HG03097 (cell line): ENCODE measurements around the gene OGFR.

ENCODE experiments used
- ATAC-seq: cut with Tn5 transposase; IDR thresholded peaks from one replicate; pipeline ENCODE4 v1.9.1; 2021; ENCODE audit not compliant: unreplicated experiment, low FRiP score

Gene OGFR

GRCh38 chr20:62804627-62805154 lies at the start of gene OGFR:
TSS of gene OGFR (plus strand) at chr20:62804835. CDS start at chr20:62804860, 25 bp downstream.
- no peak for ATAC-seq

- ATAC-seq = no peak
Measured at GRCh38 chr20:62754991-62755356, 49.7 kb upstream of the OGFR start.

GRCh38 chr20:62755817-62756724 lies 48.6 kb upstream of the OGFR start:
- no peak for ATAC-seq

GRCh38 chr20:62758226-62758912 lies 46.3 kb upstream of the OGFR start:
- ATAC-seq = no peak

DNA sequence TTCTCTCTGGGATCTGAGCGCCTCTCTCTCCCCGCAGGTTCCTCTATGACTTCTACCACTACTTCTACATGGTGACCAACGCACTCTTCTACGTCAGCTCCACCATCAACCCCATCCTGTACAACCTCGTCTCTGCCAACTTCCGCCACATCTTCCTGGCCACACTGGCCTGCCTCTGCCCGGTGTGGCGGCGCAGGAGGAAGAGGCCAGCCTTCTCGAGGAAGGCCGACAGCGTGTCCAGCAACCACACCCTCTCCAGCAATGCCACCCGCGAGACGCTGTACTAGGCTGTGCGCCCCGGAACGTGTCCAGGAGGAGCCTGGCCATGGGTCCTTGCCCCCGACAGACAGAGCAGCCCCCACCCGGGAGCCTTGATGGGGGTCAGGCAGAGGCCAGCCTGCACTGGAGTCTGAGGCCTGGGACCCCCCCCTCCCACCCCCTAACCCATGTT lies 44.6 kb upstream of the OGFR start:
- ATAC-seq = no peak

DNA sequence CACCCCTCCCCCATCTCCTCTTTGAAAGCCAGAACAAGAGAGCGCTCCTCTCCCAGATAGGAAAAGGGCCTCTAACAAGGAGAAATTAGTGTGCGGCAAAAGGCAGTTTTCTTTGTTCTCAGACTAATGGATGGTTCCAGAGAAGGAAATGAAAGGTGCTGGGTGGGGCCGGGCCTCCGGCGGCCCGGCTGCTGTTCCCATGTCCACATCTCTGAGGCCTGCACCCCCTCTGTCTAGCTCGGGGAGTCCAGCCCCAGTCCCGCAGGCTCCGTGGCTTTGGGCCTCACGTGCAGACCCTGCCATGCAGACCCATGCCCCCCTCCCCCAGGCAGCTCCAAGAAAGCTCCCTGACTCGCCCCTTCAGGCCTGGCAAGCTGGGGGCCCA lies 44.2 kb upstream of the OGFR start:
- ATAC-seq = no peak

DNA sequence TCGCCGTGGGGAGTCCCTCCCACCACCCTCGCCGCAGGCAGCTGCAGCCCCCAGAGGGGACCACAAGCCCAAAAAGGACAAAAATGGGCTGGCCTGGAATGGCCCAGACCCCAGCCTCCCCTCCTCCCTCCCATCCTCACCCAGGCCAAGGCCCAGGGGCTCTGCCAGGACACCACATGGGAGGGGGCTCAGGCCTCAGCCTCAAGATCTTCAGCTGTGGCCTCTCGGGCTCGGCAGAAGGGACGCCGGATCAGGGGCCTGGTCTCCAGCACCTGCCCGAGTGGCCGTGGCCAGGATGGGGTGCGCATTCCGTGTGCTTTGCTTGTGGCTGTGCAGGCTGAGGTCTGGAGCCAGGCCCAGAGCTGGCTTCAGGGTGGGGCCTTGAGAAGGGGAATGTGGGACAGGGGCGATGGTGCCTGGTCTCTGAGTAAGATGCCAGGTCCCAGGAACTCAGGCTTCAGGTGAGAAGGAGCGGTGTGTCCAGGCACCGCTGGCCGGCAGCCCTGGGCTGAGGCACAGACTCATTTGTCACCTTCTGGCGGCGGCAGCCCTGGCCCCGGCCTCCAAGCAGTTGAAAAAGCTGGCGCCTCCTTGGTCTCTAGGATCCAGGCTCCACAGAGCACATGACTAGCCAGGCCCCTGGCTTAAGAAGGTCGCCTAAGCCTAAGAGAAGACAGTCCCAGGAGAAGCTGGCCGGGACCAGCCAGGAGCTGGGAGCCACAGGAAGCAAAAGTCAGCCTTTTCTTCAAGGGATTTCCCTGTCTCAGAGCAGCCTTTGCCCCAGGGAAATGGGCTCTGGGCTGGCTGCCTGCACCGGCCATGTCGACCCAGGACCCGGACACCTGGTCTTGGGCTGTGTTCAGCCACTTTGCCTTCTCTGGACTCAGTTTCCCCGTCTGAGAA lies 43.5 kb upstream of the OGFR start:
- ATAC-seq = no peak

DNA sequence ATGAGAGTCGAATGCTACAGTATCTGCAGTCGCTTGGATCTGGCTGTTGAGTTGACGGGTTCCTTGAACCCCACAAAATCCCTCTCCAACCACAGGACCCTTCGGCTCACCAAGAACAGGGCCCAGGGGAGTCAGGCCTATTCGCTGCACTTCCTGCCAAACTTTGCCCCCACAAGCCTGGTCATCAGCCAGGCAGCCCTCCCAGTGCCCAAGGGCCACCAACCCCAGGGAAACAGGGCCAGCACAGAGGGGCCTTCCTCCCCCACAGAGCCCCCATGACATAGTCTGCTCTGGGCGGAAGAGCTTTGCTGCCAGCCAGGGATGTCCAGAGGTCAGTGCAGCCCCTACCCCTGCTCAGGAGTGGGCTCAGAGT lies 42.9 kb upstream of the OGFR start:
- no peak for ATAC-seq

GRCh38 chr20:62762376-62762775 lies 42.3 kb upstream of the OGFR start:
- no peak for ATAC-seq

DNA sequence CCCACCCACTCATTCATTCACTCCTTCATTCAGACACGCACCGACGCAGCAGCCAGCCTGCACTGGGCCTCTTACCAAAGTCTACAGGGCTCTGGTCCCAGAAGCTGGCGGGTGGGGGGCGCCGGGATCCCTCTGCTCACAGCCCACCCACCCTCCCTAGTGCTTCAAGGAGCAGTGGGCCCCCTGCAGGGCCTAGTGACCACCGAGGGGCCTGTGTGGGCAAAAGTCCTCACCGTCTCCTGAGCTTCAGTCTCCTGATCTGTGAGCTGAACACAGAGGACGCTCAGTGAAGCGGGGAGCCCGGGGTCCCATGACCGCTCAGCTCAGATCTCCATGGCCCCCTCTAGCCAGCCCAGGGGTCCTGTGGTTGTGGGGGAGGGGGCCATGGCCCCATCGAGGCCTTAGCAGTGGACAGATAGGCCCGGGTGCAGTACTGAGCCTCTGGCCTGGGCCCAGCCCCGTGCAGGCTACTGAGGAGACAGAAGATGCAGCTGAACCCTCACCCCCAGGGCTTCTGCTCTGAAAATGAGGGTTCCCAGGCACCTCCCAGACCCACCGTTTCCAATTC lies 41.8 kb upstream of the OGFR start:
- ATAC-seq = no peak

DNA sequence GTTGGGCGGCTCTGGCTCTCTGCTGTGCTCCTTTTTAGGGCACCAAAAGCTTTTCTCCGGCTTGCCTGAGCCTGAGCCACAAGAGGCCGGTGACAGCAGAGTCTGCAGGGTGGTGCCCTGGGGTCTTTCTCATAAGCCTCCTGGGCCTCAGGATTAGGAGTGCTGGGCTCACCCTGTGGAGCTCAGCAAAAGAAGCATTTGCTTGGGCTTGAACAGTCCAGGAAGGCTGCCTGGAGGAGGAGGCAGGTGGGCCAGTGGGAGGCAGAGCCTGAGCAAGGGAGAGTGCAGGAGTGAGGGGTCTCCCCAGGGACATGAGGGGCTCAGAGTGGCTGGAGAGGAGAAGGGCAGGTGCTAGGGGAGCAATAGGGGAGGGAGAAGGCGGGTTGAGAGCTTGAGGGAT lies 41.2 kb upstream of the OGFR start:
- no peak for ATAC-seq

GRCh38 chr20:62764156-62764935 lies 40.3 kb upstream of the OGFR start:
- ATAC-seq = no peak

DNA sequence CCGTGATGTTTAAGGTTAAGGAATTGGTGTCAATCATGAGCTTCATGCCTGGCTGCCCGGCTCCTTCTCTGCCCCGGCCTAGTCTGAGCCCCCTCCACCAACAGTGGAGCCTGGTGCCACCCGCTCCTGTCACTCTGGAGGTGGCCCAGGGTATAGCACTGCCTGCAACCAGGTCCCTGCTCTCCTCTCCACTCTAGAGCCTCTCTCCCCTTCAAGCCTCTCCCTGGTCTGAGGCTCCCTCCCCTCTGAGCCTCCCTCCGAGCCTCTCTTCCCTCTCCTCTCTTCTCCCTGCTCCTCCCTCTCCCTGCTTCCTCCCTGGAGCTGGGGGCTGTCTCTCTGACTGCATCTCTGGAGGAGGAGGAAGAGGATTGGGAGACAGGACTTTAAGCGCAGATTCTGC lies 39.6 kb upstream of the OGFR start:
- ATAC-seq = no peak

GRCh38 chr20:62765432-62766070 lies 39.1 kb upstream of the OGFR start:
- ATAC-seq = no peak

GRCh38 chr20:62766071-62766450 lies 38.6 kb upstream of the OGFR start:
- ATAC-seq = no peak

DNA sequence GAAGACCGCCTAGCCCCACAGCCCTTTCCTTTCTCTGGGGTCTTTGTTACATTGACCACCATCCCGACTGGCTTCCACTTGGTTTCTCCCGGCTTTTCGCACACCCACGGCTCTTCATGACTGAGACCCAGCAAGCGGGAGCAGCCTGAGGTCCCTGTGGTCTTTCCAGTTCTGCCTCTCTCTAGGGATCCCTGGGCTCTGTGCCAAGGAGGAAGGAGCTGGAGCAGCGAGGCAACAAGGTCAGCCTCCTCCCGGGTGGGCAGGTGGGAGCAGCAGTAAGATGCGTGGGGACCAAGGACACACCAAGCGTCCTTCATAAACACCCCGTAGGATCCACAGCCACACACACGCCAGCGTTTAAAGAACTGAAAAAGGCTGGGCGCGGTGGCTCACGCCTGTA lies 37.9 kb upstream of the OGFR start:
- no peak for ATAC-seq

DNA sequence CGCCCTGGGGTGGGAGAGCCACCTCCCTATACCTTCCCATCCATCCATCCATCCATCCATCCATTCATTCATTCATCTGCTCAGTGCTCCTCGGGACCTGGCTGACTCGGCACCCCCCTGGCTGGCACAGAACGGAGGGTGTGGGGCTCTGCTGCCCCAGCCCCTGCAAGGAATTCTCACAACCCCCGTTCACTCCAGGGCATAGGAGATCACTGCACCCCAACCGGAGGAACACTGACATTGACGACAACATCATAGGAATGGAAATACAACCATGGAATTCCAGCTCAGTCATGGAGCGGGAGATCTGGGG lies 36.4 kb upstream of the OGFR start:
- no peak for ATAC-seq

- ATAC-seq = no peak
Measured at GRCh38 chr20:62768551-62769287, 35.9 kb upstream of the OGFR start.
